MM.1S (cell line): ENCODE measurements around the gene TOE1.

Experiments
- DNase-seq: peaks from one replicate; pipeline ENCODE4 v3.0.0-alpha.2; 2015
- H2AFZ ChIP-seq: fragments of 300-600 bp; sonication (generic); 2 replicates; pipeline ENCODE4 v1.6.0; 2016; ENCODE audit warnings: antibody characterized with exemption, low read length
- H3F3A ChIP-seq: fragments of 300-600 bp; sonication (generic); 2 replicates; pipeline ENCODE4 v1.6.1; 2016; ENCODE audit warnings: mild to moderate bottlenecking, antibody characterized with exemption, low read length, moderate library complexity, mixed read lengths; ENCODE audit not compliant: insufficient read depth
- H3K27ac ChIP-seq: fragments of 300-600 bp; sonication (generic); 2 replicates; pipeline ENCODE4 v1.5.1; 2016; ENCODE audit warnings: mild to moderate bottlenecking, low read length
- H3K27me3 ChIP-seq: fragments of 300-600 bp; sonication (generic); replicated peaks from 2 replicates; pipeline ENCODE4 v1.6.0; 2016; ENCODE audit warnings: low read length; ENCODE audit not compliant: insufficient read depth
- H3K36me3 ChIP-seq: fragments of 300-600 bp; sonication (generic); replicated peaks from 2 replicates; pipeline ENCODE4 v1.6.1; 2016; ENCODE audit warnings: mild to moderate bottlenecking, low read length, mixed read lengths; ENCODE audit not compliant: insufficient read depth
- H3K4me1 ChIP-seq: fragments of 300-600 bp; sonication (generic); 2 replicates; pipeline ENCODE4 v1.6.1; 2016; ENCODE audit warnings: low read length, mixed read lengths
- H3K4me2 ChIP-seq: fragments of 300-600 bp; sonication (generic); 2 replicates; pipeline ENCODE4 v1.6.0; 2016; ENCODE audit warnings: low read depth, low read length
- H3K4me3 ChIP-seq: fragments of 300-600 bp; sonication (generic); 2 replicates; pipeline ENCODE4 v1.5.1; 2016; ENCODE audit warnings: low read length, mixed read lengths
- H3K79me2 ChIP-seq: fragments of 300-600 bp; sonication (generic); 2 replicates; pipeline ENCODE4 v1.6.1; 2016; ENCODE audit warnings: mixed run types, low read length, mixed read lengths
- H3K9ac ChIP-seq: fragments of 300-600 bp; sonication (generic); 2 replicates; pipeline ENCODE4 v1.6.1; 2016; ENCODE audit warnings: low read length, mixed read lengths
- H3K9me2 ChIP-seq: fragments of 300-600 bp; sonication (generic); replicated peaks from 2 replicates; pipeline ENCODE4 v1.6.1; 2016; ENCODE audit warnings: mild to moderate bottlenecking, low read length, mixed read lengths; ENCODE audit not compliant: insufficient read depth
- H3K9me3 ChIP-seq: fragments of 300-600 bp; sonication (generic); replicated peaks from 2 replicates; pipeline ENCODE4 v1.6.1; 2016; ENCODE audit warnings: mild to moderate bottlenecking, low read length, mixed read lengths; ENCODE audit not compliant: insufficient read depth
- H4K20me1 ChIP-seq: fragments of 300-600 bp; sonication (generic); 2 replicates; pipeline ENCODE4 v1.6.1; 2016; ENCODE audit warnings: mild to moderate bottlenecking, low read length, moderate library complexity, mixed read lengths; ENCODE audit not compliant: insufficient read depth
- EZH2 ChIP-seq: fragments of 300-600 bp; sonication (generic); optimal IDR thresholded peaks from 2 replicates; pipeline ENCODE3; 2017; ENCODE audit warnings: low read depth, mild to moderate bottlenecking, antibody characterized with exemption, low read length, mixed read lengths
- EZH2phosphoT487 ChIP-seq: fragments of 300-600 bp; sonication (generic); IDR thresholded peaks from 2 replicates; pipeline ENCODE4 v1.6.1; 2018; ENCODE audit warnings: antibody characterized with exemption, low read length
- TF ChIP-seq, protein P1 (sequence below): fragments of 300-600 bp; sonication (generic); IDR thresholded peaks from 2 replicates; pipeline ENCODE4 v1.5.1; 2016; ENCODE audit warnings: antibody characterized with exemption, low read length, mixed read lengths

TOE1 gene

GRCh38 chr1:45373573-45373972 is 33.6 kb downstream of the TOE1 start:
- peaks cover 17% of the 10 kb centered on the region for H3F3A ChIP-seq
- peak overlapping the region; percentile 51 for H3K4me2 ChIP-seq
- no peak overlapping the region for H3K9ac ChIP-seq
- no peaks in the 10 kb centered on the region for H4K20me1 ChIP-seq
- no peaks in the 10 kb centered on the region for H3K9me3 ChIP-seq
- H3K4me3 ChIP-seq, result no peak overlapping the region
- H2AFZ ChIP-seq, result 0 out of 2 replicates have a peak overlapping the region, but pooled peaks have one; percentile 4
- peaks cover 56% of the 10 kb centered on the region for H3K4me1 ChIP-seq
- no peak overlapping the region for H3K27ac ChIP-seq
- TF ChIP-seq EZH2 (no peak), EZH2phosphoT487 (no peak)
- TF ChIP-seq, protein P1, sequence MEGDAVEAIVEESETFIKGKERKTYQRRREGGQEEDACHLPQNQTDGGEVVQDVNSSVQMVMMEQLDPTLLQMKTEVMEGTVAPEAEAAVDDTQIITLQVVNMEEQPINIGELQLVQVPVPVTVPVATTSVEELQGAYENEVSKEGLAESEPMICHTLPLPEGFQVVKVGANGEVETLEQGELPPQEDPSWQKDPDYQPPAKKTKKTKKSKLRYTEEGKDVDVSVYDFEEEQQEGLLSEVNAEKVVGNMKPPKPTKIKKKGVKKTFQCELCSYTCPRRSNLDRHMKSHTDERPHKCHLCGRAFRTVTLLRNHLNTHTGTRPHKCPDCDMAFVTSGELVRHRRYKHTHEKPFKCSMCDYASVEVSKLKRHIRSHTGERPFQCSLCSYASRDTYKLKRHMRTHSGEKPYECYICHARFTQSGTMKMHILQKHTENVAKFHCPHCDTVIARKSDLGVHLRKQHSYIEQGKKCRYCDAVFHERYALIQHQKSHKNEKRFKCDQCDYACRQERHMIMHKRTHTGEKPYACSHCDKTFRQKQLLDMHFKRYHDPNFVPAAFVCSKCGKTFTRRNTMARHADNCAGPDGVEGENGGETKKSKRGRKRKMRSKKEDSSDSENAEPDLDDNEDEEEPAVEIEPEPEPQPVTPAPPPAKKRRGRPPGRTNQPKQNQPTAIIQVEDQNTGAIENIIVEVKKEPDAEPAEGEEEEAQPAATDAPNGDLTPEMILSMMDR, result no peak
- no peaks in the 10 kb centered on the region for H3K9me2 ChIP-seq
- H3K27me3 ChIP-seq, result no peaks in the 10 kb centered on the region
- no peak for DNase-seq
- H3K36me3 ChIP-seq, result no peaks in the 10 kb centered on the region
- no peaks in the 10 kb centered on the region for H3K79me2 ChIP-seq

- Histone ChIP-seq H3K4me2 (peak overlapping the region; percentile 24; the same call in 1 of the 2 replicates), H3K79me2 (no peaks in the 10 kb centered on the region), H3K36me3 (no peaks in the 10 kb centered on the region), H3F3A (peaks cover 13% of the 10 kb centered on the region), H3K9ac (no peak overlapping the region), H3K4me1 (peaks cover 49% of the 10 kb centered on the region), H3K27me3 (no peaks in the 10 kb centered on the region), H3K27ac (peak overlapping the region; percentile 9; the same call in 1 of the 2 replicates), H3K9me3 (no peaks in the 10 kb centered on the region), H3K9me2 (no peaks in the 10 kb centered on the region), H3K4me3 (0 out of 2 replicates have a peak overlapping the region, but pooled peaks have one; percentile 16), H2AFZ (no peak overlapping the region), H4K20me1 (no peaks in the 10 kb centered on the region)
- DNase-seq, result peak; percentile 36
- no peak for TF ChIP-seq EZH2phosphoT487
- TF ChIP-seq EZH2, result no peak
- TF ChIP-seq, protein P1, result peak; percentile 29; the same call in 1 of the 2 replicates
These were observed 35.4 kb downstream of the TOE1 start for GRCh38 chr1:45375104-45376090.

DNA sequence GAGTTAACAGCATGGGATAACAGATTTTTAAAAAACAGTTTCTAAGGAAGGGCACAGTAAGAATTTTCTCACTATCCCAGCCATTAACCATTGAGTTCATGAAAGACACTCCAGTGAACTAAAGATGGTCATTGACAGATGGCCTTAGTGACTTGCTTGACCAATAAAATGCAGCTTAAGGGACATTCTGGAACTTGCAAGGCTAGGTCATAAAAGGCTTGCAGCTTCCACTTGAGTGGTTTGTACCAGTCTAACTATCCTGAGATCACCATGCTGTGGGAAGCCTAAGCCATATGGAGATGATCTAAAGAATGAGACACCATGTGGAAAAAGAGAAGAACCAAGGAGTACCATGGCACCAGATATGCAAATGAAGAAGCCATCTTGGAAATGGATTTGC is 38.2 kb downstream of the TOE1 start:
- no peak overlapping the region for H3K27ac ChIP-seq
- H4K20me1 ChIP-seq, result no peaks in the 10 kb centered on the region
- no peaks in the 10 kb centered on the region for H3K9me2 ChIP-seq
- H3K4me2 ChIP-seq, result no peak overlapping the region
- H3K36me3 ChIP-seq, result no peaks in the 10 kb centered on the region
- H2AFZ ChIP-seq, result no peak overlapping the region
- no peak for DNase-seq
- no peak for TF ChIP-seq EZH2
- TF ChIP-seq, protein P1, result no peak
- TF ChIP-seq EZH2phosphoT487, result no peak
- H3K9me3 ChIP-seq, result no peaks in the 10 kb centered on the region
- H3K27me3 ChIP-seq, result no peaks in the 10 kb centered on the region
- peaks cover 31% of the 10 kb centered on the region for H3K4me1 ChIP-seq
- no peak overlapping the region for H3K9ac ChIP-seq
- no peaks in the 10 kb centered on the region for H3K79me2 ChIP-seq
- H3F3A ChIP-seq, result 0 out of 2 replicates have a peak, but pooled peaks cover 3% of the 10 kb centered on the region
- H3K4me3 ChIP-seq, result no peak overlapping the region
